ENCODE measurements around the gene DMD. TPM values are rescaled to one million over a fixed set of nuclear protein-coding genes. Genes with fewer than 3 reads are reported as not detected.

The DMD gene
- polyA plus RNA-seq, 3 donors = 0.23 TPM; not detected in 2

DNA sequence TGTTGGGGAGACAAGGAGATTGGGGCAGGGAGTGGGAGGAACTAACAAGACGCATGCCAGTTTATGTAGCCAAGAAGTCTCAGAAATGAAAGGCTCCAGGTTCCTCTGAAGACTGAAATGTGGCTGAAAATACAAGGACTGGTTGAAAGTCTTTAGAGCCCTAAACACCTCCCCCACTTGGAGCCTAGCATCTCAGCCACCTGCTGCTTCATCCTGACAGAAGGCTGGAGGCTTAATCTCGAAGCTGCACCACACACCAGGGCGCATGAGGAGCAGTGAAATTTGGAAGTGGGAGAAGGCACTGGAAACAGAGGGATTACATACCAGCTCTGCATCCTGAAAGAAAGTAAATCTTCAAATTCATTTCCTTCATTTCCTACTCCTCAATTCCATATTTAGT is 1978.8 kb downstream of the DMD start:
- Mint-ChIP-seq H3K9me3 (peaks cover 0 to 3% (median 0%) of the 10 kb centered on the region in 7 donors), H3K27ac (no peak overlapping the region), H3K27me3 (ENCODE audit: low read depth in 3 of 3) (peaks cover 0 to 5% (median 3%) of the 10 kb centered on the region in 3 donors), H3K4me3 (no peak overlapping the region), H3K4me1 (peaks cover 7% of the 10 kb centered on the region), H3K36me3 (no peaks in the 10 kb centered on the region)
- no peak for DNase-seq
- no peak overlapping the region for H2AFZ ChIP-seq (ENCODE audit: insufficient read depth, low read depth, low read length, poor library complexity, severe bottlenecking)
- no peak overlapping the region for H3K4me3 ChIP-seq (replicated peaks in 1 of 3; ENCODE audit: low read depth in 2 of 3, low read length in 3 of 3)
- H3K36me3 ChIP-seq (replicated peaks in 1 of 2; ENCODE audit: control insufficient read depth in 1 of 2, insufficient read depth in 2 of 2, low read length in 2 of 2) = no peaks in the 10 kb centered on the region
- intact Hi-C loops (cut with micrococcal nuclease) = no loop called here
- WGBS (ENCODE audit: insufficient coverage) = 100% methylated on average over 1 of the region's 3 CpGs
- H3K9ac ChIP-seq (ENCODE audit: insufficient read depth, low read length, poor library complexity, severe bottlenecking) = no peak overlapping the region
- no peaks in the 10 kb centered on the region for H3K9me3 ChIP-seq (replicated peaks in 1 of 2; ENCODE audit: control insufficient read depth in 1 of 2, insufficient read depth in 1 of 2, low read length in 2 of 2)
- TF ChIP-seq, protein P1, sequence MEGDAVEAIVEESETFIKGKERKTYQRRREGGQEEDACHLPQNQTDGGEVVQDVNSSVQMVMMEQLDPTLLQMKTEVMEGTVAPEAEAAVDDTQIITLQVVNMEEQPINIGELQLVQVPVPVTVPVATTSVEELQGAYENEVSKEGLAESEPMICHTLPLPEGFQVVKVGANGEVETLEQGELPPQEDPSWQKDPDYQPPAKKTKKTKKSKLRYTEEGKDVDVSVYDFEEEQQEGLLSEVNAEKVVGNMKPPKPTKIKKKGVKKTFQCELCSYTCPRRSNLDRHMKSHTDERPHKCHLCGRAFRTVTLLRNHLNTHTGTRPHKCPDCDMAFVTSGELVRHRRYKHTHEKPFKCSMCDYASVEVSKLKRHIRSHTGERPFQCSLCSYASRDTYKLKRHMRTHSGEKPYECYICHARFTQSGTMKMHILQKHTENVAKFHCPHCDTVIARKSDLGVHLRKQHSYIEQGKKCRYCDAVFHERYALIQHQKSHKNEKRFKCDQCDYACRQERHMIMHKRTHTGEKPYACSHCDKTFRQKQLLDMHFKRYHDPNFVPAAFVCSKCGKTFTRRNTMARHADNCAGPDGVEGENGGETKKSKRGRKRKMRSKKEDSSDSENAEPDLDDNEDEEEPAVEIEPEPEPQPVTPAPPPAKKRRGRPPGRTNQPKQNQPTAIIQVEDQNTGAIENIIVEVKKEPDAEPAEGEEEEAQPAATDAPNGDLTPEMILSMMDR (IDR thresholded peaks at IDR 0.05) = no peak
- no peak overlapping the region for H3K4me2 ChIP-seq (replicated peaks; ENCODE audit: extremely low read depth, low read length, poor library complexity, severe bottlenecking)
- H4K20me1 ChIP-seq (ENCODE audit: insufficient read depth, low read length) = no peaks in the 10 kb centered on the region
- H3K79me2 ChIP-seq (ENCODE audit: insufficient read depth, low read length) = no peaks in the 10 kb centered on the region
- H3K27me3 ChIP-seq (ENCODE audit: control insufficient read depth in 2 of 2, insufficient read depth in 2 of 2, low read length in 2 of 2) = no peaks in the 10 kb centered on the region
- H3K4me1 ChIP-seq (ENCODE audit: control insufficient read depth in 1 of 2, insufficient read depth in 2 of 2, low read length in 2 of 2) = peaks cover 6 to 9% of the 10 kb centered on the region in 2 donors
- no peak overlapping the region for H3K27ac ChIP-seq (ENCODE audit: low read depth in 1 of 2, low read length in 2 of 2)

DNA sequence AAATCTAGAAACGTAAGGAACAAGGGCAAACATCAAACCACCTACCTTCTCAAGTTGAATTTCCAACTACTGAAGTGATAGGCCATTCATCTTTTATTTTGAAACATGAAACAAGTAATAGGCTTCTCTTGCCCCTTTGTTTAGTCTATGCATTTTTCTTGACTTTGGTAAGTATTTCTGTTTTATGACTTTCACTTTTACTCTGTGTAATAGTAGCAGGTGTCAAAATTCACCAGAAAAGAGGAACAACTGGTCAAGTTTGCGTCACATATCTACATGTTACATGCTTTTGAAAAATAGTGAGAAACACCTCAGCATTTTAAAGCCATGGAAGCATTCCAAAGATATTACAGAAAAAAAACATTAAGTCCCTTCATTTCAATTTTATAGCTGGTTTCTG is 1982.4 kb downstream of the DMD start:
- WGBS (ENCODE audit: insufficient coverage) = no CpG with 5 or more reads among the region's 2 CpGs
- H3K27ac ChIP-seq (ENCODE audit: low read depth in 1 of 2, low read length in 2 of 2) = no peak overlapping the region
- H3K4me3 ChIP-seq (replicated peaks in 1 of 3; ENCODE audit: low read depth in 2 of 3, low read length in 3 of 3) = no peak overlapping the region
- intact Hi-C loops (cut with micrococcal nuclease) = no loop called here
- Mint-ChIP-seq H3K9me3 (peaks cover 0 to 1% (median 0%) of the 10 kb centered on the region in 7 donors), H3K36me3 (no peaks in the 10 kb centered on the region), H3K4me1 (peaks cover 11% of the 10 kb centered on the region), H3K4me3 (peak overlapping the region in 1 of 2 donors; percentile 37), H3K27me3 (ENCODE audit: low read depth in 3 of 3) (peaks cover 0 to 5% (median 1%) of the 10 kb centered on the region in 3 donors), H3K27ac (peak overlapping the region in 4 of 7 donors; percentile 28 to 57 (median 46))
- H2AFZ ChIP-seq (ENCODE audit: insufficient read depth, low read depth, low read length, poor library complexity, severe bottlenecking) = no peak overlapping the region
- no peaks in the 10 kb centered on the region for H4K20me1 ChIP-seq (ENCODE audit: insufficient read depth, low read length)
- no peaks in the 10 kb centered on the region for H3K79me2 ChIP-seq (ENCODE audit: insufficient read depth, low read length)
- no peaks in the 10 kb centered on the region for H3K27me3 ChIP-seq (ENCODE audit: control insufficient read depth in 2 of 2, insufficient read depth in 2 of 2, low read length in 2 of 2)
- H3K36me3 ChIP-seq (replicated peaks in 1 of 2; ENCODE audit: control insufficient read depth in 1 of 2, insufficient read depth in 2 of 2, low read length in 2 of 2) = no peaks in the 10 kb centered on the region
- H3K4me1 ChIP-seq (ENCODE audit: control insufficient read depth in 1 of 2, insufficient read depth in 2 of 2, low read length in 2 of 2) = peaks cover 6 to 9% of the 10 kb centered on the region in 2 donors
- no peak overlapping the region for H3K9ac ChIP-seq (ENCODE audit: insufficient read depth, low read length, poor library complexity, severe bottlenecking)
- peak overlapping the region; percentile 16 for H3K4me2 ChIP-seq (replicated peaks; ENCODE audit: extremely low read depth, low read length, poor library complexity, severe bottlenecking)
- no peaks in the 10 kb centered on the region for H3K9me3 ChIP-seq (replicated peaks in 1 of 2; ENCODE audit: control insufficient read depth in 1 of 2, insufficient read depth in 1 of 2, low read length in 2 of 2)
- TF ChIP-seq, protein P1 (IDR thresholded peaks at IDR 0.05) = no peak
- DNase-seq = peak; percentile 23 to 44 (median 39)

All from CD14-positive monocyte (primary cell).